H1 (cell line): ENCODE data around the gene IKZF1.

Experiments used
- BCL11A ChIP-seq, 2 experiments: IDR thresholded peaks; one replicate each; pipeline ENCODE4 v1.6.1; 2011; ENCODE audit warnings: low read depth in 2 of 2, low read length in 2 of 2, mild to moderate bottlenecking in 2 of 2
- CHD2 ChIP-seq: IDR thresholded peaks from 2 replicates; pipeline ENCODE4 v1.6.1; 2012; ENCODE audit warnings: low read length, improper control_type of control experiment
- EGR1 ChIP-seq: IDR thresholded peaks from 2 replicates; pipeline ENCODE4 v1.6.1; 2011; ENCODE audit warnings: low read depth, low read length, borderline replicate concordance
- GTF2F1 ChIP-seq: IDR thresholded peaks from 2 replicates; pipeline ENCODE4 v1.6.1; 2012; ENCODE audit warnings: low read depth, low read length, improper control_type of control experiment, borderline replicate concordance
- JUN ChIP-seq: IDR thresholded peaks from 2 replicates; pipeline ENCODE4 v1.6.1; 2011; ENCODE audit warnings: low read depth, mild to moderate bottlenecking, improper control_type of control experiment, low read length
- JUND ChIP-seq: IDR thresholded peaks from 2 replicates; pipeline ENCODE4 v1.6.1; 2011; ENCODE audit warnings: mild to moderate bottlenecking, improper control_type of control experiment, low read length
- PHF8 ChIP-seq: fragments of 200-600 bp; sonication (generic); conservative IDR thresholded peaks from 2 replicates; pipeline ENCODE4 v1.7.1; 2012; ENCODE audit warnings: low read depth, mild to moderate bottlenecking, inconsistent platforms, low read length, moderate library complexity
- POLR2A ChIP-seq, 2 experiments: IDR thresholded peaks; 1 replicate in 1 of 2; 2 replicates in 1 of 2; pipeline ENCODE4 v1.6.1; 2011; ENCODE audit warnings: low read depth in 2 of 2, low read length in 2 of 2, mild to moderate bottlenecking in 2 of 2; ENCODE audit errors: control extremely low read depth in 1 of 2
- SP1 ChIP-seq: IDR thresholded peaks from 2 replicates; pipeline ENCODE4 v1.6.1; 2011; ENCODE audit warnings: low read depth, low read length
- YY1 ChIP-seq: IDR thresholded peaks from 2 replicates; pipeline ENCODE4 v1.6.1; 2011; ENCODE audit warnings: low read depth, mild to moderate bottlenecking, low read length
- TF ChIP-seq, protein P1 (sequence below), 3 experiments: IDR thresholded peaks; 1 replicate in 2 of 3; 2 replicates in 1 of 3; pipeline versions ENCODE4 v1.5.1 to v1.6.1; 2011; ENCODE audit warnings: low read length in 3 of 3, mild to moderate bottlenecking in 3 of 3, inconsistent platforms in 2 of 3, low read depth in 1 of 3, moderate library complexity in 1 of 3; ENCODE audit not compliant: insufficient read depth in 1 of 3; ENCODE audit errors: control extremely low read depth in 1 of 3

DNA sequence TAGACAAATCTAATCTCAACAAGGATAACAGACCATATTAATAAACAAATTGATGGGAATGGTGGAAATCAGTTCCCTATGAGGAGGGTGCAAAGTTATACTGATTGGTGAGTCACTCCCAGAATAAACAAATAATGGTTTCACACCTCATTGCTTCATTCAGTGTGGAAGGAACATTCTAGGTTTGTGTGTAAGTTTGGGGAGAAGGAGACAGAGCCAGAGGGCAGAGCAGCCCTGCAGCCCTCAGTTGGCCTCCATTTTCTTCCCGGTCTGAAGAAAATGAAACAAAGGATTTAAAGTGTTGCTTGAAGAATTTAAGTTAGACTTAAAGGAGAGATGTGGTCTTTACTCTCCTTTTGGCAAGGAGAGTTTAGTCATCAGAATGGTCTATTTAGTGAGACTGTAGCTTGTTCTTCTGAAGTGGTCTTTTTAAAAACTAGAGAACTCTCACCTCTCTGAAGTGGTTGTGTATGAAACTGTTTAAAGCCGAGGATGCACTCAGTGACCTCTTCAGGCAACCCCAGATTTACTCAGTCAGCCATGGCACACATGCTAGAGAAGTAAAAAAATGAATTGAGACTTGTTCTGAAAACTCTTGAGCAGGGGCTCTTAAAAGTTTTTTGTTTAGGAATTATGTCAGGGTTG, 27.2 kb downstream of the IKZF1 start:
- TF ChIP-seq SP1, result no peak
- TF ChIP-seq, protein P1, sequence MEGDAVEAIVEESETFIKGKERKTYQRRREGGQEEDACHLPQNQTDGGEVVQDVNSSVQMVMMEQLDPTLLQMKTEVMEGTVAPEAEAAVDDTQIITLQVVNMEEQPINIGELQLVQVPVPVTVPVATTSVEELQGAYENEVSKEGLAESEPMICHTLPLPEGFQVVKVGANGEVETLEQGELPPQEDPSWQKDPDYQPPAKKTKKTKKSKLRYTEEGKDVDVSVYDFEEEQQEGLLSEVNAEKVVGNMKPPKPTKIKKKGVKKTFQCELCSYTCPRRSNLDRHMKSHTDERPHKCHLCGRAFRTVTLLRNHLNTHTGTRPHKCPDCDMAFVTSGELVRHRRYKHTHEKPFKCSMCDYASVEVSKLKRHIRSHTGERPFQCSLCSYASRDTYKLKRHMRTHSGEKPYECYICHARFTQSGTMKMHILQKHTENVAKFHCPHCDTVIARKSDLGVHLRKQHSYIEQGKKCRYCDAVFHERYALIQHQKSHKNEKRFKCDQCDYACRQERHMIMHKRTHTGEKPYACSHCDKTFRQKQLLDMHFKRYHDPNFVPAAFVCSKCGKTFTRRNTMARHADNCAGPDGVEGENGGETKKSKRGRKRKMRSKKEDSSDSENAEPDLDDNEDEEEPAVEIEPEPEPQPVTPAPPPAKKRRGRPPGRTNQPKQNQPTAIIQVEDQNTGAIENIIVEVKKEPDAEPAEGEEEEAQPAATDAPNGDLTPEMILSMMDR (IDR thresholded peaks at IDR 0.05; ENCODE audit: control extremely low read depth in 1 of 3, insufficient read depth in 1 of 3, low read depth in 1 of 3, low read length in 3 of 3), result no peak
- TF ChIP-seq POLR2A (IDR thresholded peaks at IDR 0.05; ENCODE audit: control extremely low read depth in 1 of 2, low read depth in 2 of 2, low read length in 2 of 2), result no peak
- no peak for TF ChIP-seq JUND
- TF ChIP-seq GTF2F1, result no peak
- no peak for TF ChIP-seq CHD2
- no peak for TF ChIP-seq PHF8
- TF ChIP-seq EGR1, result no peak
- no peak for TF ChIP-seq YY1
- TF ChIP-seq BCL11A (IDR thresholded peaks at IDR 0.05; ENCODE audit: low read depth in 2 of 2, low read length in 2 of 2), result no peak
- no peak for TF ChIP-seq JUN
